HG02943 (cell line): ENCODE data around the gene ITPR3.

Experiments
- ATAC-seq: cut with Tn5 transposase; IDR thresholded peaks from one replicate; pipeline ENCODE4 v1.9.1; 2021; ENCODE audit warnings: mild to moderate bottlenecking, low read depth, moderate library complexity; ENCODE audit not compliant: unreplicated experiment

Gene ITPR3

DNA sequence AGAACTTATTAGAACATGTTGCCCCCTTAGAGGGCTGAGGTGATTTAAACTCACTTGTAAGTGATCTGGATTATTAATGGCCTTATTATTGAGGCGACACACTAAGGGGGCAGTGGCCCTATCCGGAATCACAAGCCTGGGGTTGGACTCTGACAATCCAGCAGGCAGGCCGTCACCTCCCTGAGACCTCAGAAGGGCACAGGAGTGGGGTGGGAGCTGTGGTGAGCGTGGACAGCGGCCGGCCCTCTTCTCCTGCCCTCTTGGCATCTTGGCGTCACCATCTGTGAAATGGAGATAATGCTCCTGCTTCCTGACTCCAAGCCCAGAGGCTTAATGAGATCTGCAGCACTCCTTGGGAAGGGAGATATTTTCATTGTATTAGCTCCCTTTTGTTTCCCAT, 106.0 kb downstream of the ITPR3 start:
- ATAC-seq: no peak

DNA sequence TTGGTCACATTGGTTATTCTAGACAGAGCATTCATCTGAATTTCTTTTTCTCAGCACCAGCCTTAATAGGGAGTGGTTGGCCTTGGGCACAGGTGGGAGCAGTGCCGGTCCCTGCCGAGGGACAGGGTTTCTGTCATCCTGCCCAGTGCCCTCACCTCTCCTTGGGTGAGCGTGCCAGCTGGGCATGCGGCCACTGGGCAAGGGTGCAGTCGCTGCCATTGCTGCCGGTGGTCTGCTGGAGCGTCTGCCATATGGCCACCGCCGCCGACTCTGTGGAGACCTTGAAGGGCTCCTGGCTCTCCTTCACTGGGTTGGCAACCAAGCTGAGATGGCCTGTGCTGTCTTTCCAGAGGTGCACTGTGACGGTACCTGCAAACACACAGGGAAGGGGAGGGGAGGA, 106.8 kb downstream of the ITPR3 start:
- no peak for ATAC-seq

DNA sequence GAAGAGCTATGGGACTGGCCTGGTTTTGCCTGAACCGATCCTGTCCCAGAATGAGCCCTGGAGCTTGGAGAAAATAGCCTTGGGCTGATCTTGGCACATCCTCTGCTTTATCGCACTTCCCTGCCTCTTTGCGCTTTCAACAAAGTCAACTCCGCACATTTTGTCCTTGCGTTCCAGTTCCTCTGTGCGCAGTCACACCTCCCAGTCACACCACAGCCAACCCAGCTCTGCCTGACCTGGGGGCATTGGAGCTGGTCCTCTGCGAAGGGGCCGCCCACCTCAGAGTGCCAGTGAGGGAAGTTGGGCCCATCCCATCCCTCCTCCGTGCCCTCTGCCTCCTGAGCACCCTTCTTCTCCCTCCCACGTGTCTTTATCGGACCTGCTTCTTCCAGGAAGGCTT, 107.3 kb downstream of the ITPR3 start:
- no peak for ATAC-seq

DNA sequence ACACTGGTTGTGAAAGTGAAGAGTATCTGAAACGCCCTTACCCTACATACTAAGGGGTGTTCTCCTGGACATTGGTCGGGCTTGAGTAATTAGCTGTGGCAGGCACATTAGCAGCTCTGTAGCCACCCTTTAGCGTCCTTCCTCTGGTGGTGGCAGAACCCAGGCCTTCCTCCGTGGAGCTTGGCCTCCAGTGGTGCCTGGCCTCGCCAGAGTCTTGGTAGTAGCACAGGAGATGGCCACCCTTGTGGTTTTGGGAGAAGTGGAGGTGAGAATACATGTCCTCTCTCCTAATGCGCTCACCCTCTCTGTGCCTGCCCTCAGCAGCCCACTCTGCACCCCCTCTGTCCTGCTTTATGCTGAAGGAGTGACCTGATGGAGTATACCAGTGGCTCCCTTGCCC, 107.9 kb downstream of the ITPR3 start:
- no peak for ATAC-seq

- ATAC-seq: no peak
Observed at GRCh38 chr6:33730611-33731010, 109.5 kb downstream of the ITPR3 start.

DNA sequence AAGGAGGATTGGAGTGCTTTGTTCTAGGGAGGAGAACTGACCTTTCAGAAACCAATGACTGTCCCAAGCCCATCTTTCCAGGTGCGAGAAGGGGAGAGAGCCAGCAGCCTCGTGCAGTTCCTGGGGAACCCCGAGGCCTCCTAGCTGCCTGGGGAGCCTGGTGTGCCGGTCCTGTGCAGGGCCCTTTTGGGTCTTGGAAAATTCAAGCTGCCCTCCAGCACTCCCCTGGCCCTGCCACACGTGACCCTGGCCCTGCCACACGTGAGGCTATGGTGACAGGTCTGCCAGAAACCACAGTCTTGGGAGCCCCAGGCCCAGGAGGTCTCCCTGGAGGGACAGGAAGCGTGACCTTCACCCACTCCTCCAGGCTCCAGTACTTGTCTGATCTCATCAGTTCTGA, 109.9 kb downstream of the ITPR3 start:
- ATAC-seq: no peak

DNA sequence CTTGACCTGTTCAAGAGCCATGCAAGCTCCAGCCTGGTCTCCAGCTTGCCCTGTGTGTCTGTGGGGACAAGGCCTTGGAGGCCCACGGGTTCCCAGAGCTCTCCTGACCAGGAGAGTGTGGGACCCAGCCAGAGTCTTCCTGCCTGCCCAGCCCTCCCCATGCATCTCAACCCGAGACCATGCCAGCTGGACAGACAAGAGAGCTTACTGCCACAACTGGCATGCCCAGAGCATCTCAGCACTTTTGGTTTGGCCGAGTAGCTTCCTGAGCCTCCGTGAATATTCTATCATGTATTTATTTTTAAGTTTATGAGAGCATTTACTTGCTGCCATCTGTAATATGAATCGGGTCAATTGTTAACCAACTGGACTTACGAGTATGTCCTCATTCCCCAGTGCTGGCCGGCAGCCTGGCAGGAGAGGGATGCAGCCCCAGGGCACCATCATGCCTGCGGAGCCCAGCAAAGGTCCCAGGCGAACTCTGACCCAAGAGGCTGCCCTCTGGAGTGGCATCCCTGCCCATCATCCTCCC, 110.7 kb downstream of the ITPR3 start:
- no peak for ATAC-seq

GRCh38 chr6:33732385-33732784, 111.3 kb downstream of the ITPR3 start:
- no peak for ATAC-seq

GRCh38 chr6:33732817-33733708, 111.9 kb downstream of the ITPR3 start:
- no peak for ATAC-seq

DNA sequence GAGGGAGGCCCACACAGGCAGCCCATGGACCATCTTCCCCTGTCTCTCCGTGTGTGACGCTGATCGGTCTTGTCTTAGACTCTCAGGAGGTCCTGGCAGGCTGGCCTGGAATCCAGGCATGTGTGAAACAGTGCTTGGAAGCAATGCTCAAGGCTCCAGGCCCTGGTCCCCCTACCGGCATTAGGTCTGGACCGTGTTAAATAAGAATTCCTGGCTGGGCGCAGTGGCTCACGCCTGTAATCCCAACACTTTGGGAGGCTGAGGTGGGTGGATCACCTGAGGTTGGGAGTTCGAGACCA, 112.5 kb downstream of the ITPR3 start:
- ATAC-seq: no peak

GRCh38 chr6:33735216-33735615, 114.1 kb downstream of the ITPR3 start:
- ATAC-seq: no peak

- no peak for ATAC-seq
Observed at GRCh38 chr6:33737267-33738026, 116.3 kb downstream of the ITPR3 start.

GRCh38 chr6:33738153-33738552, 117.0 kb downstream of the ITPR3 start:
- ATAC-seq: no peak

- ATAC-seq: no peak
Observed at GRCh38 chr6:33738879-33739278, 117.8 kb downstream of the ITPR3 start.

DNA sequence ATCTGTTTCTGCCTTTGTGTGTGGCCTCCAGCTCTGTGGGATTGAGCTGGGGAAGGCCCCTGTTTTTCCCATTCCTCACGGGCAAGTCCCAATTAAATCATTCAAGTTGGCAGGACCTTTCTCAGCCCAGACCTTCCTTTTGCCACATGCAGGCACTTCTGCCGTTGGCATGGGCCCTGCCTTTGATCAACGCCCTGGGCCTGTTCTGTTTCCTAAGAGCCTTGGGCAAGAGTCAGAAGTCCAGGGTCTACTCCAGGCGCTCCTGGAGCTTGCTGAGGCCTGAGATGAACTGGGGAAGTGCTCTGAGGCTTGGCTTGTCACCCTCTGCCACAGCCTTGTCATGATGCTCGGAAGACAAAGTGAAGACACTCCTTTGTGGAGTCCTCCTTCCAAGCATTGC, 118.4 kb downstream of the ITPR3 start:
- no peak for ATAC-seq

- ATAC-seq: no peak
Observed at GRCh38 chr6:33740204-33740608, 119.1 kb downstream of the ITPR3 start.

DNA sequence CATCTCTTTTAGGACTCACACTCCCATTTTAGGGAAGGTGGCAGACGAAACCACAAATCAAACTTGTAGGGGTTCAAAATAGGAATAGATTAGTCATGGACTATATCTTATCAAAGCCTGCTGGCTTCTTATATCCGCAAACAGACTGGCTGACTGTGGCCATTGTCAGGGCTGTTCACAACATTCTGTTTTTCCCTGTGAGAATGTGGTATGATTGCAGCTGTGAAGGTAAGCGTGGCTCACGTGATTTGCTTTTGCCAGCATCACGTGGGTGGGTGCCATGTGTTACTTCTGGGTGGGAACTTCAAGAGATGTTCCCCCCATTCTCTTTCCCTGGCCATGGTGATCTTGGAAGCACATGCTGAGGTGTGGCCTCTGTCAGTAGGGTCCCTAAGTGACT, 119.7 kb downstream of the ITPR3 start:
- no peak for ATAC-seq

DNA sequence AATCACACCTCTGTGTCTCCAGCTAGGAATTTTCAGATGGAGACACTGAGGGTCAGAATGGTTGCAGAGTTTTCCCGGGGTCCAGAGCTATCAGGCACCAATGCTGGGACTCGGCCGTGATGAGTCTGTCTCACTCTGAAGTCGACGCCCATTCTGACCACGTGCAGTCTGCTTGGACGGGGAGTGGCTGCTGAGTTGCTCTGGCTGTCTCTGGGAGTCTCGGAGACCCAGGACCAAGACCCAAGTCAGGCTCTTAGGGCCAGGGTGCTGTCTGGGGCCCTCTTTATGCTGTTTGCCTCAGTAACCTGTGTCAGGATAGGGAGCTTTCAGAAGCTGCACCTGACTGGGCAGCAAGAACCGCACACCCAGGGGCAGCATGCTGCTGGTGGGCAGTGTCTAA, 121.0 kb downstream of the ITPR3 start:
- no peak for ATAC-seq

DNA sequence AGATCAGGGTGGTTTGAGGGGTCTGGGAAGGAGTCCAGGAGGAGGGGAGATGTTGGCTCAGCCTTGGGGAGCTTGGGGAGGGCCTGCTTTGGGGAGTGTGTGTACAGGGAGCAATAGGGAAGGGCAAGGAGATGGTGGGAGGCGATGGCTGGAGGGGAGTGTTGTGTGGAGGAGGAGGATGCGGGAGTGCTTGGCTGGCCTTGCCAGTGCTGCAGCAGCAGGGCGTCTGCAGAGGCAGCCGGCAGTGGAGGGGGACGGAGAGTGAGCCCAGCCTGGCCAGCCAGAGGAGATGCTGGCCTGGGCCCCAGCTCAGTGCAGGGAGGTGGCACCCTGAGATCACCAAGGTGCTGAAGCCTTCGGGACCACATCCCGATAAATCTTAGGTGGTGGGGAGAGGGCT, 121.7 kb downstream of the ITPR3 start:
- ATAC-seq: no peak

GRCh38 chr6:33744001-33744848, 123.1 kb downstream of the ITPR3 start:
- ATAC-seq: no peak
